HCT116 (cell line): Measurements from ENCODE around the gene SLC9A6.

ENCODE experiments used
- ATF3 ChIP-seq: IDR thresholded peaks from 2 replicates; pipeline ENCODE4 v1.6.1; 2012
- CEBPB ChIP-seq: IDR thresholded peaks from 2 replicates; pipeline ENCODE4 v1.6.1; 2012; ENCODE audit warnings: low read depth
- CTCF ChIP-seq, 3 experiments: fragments of 200-600 bp in 1 of 3; sonication (generic) in 1 of 3; IDR thresholded peaks in 2 of 3; conservative IDR thresholded peaks in 1 of 3; 2 replicates each; pipeline ENCODE4 v1.5.1; 2012 to 2017; ENCODE audit warnings: low read depth in 2 of 3, low read length in 2 of 3, antibody characterized with exemption in 1 of 3, borderline replicate concordance in 1 of 3, control low read depth in 1 of 3, mild to moderate bottlenecking in 1 of 3, mixed read lengths in 1 of 3, mixed run types in 1 of 3, moderate library complexity in 1 of 3; ENCODE audit not compliant: insufficient read depth in 1 of 3
- EZH2 ChIP-seq: fragments of 200-600 bp; sonication (generic); IDR thresholded peaks from 2 replicates; pipeline ENCODE4 v1.6.1; 2017; ENCODE audit warnings: antibody characterized with exemption, mixed run types
- EZH2phosphoT487 ChIP-seq: fragments of 200-600 bp; IDR thresholded peaks from 2 replicates; pipeline ENCODE4 v1.6.1; 2018; ENCODE audit warnings: antibody characterized with exemption, borderline replicate concordance
- FOSL1 ChIP-seq: IDR thresholded peaks from 2 replicates; pipeline ENCODE4 v1.6.1; 2012; ENCODE audit warnings: low read depth
- JUND ChIP-seq: IDR thresholded peaks from 2 replicates; pipeline ENCODE4 v1.6.1; 2012
- POLR2A ChIP-seq: IDR thresholded peaks from 2 replicates; pipeline ENCODE4 v1.7.0; 2011; ENCODE audit warnings: borderline replicate concordance; ENCODE audit not compliant: insufficient read depth, insufficient read length; ENCODE audit errors: extremely low read depth
- POLR2AphosphoS5 ChIP-seq: IDR thresholded peaks from 2 replicates; pipeline ENCODE4 v1.6.1; 2011; ENCODE audit warnings: mild to moderate bottlenecking, low read depth, low read length, moderate library complexity
- SRF ChIP-seq: IDR thresholded peaks from 2 replicates; pipeline ENCODE4 v1.6.1; 2012; ENCODE audit warnings: low read depth
- YY1 ChIP-seq: IDR thresholded peaks from 2 replicates; pipeline ENCODE4 v1.6.1; 2011; ENCODE audit warnings: low read length, low read depth, moderate library complexity, mild to moderate bottlenecking; ENCODE audit not compliant: insufficient replicate concordance; ENCODE audit errors: extremely low read depth
- ZBTB33 ChIP-seq: IDR thresholded peaks from 2 replicates; pipeline ENCODE4 v1.6.1; 2011; ENCODE audit warnings: mild to moderate bottlenecking, low read length, moderate library complexity; ENCODE audit not compliant: insufficient replicate concordance; ENCODE audit errors: extremely low read depth
- ZNF274 ChIP-seq: fragments of 200-500 bp; sonication (Bioruptor generic); IDR thresholded peaks from 2 replicates; pipeline ENCODE4 v1.6.1; 2014; ENCODE audit warnings: mild to moderate bottlenecking, low read depth, low read length, inconsistent platforms
- TF ChIP-seq, protein P1 (sequence below): IDR thresholded peaks from 2 replicates; pipeline ENCODE4 v1.6.1; 2012; ENCODE audit warnings: low read depth

DNA sequence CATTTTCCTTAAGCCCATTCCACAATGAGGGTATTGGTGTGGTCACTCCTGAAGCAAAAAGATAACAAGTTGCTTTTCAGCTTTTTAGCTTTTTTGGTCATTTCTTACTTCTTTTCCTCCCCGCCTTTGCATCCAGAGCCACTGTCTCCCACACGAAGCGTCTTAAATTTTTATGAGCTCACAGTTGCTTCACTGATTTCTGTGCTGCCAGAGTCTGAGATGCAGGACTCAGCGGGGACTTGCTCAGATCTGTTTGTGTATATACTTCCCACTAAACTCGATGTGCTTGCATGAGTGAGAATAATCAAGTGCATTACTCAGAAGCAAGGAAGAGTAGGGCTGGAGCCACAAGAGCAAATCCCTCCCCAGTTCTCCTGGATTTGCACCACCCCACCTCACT is 81.9 kb downstream of the SLC9A6 start:
- TF ChIP-seq CTCF (IDR thresholded peaks at IDR 0.05 in 2 of 3, conservative IDR thresholded peaks at IDR 0.05 in 1 of 3; ENCODE audit: borderline replicate concordance in 1 of 3, insufficient read depth in 1 of 3, low read depth in 2 of 3, low read length in 2 of 3) (no peak), ZNF274 (no peak), POLR2A (no peak), EZH2 (no peak), POLR2AphosphoS5 (no peak), FOSL1 (no peak), ATF3 (no peak), SRF (no peak), YY1 (no peak), EZH2phosphoT487 (no peak), ZBTB33 (no peak), JUND (no peak), CEBPB (no peak)
- TF ChIP-seq, protein P1, sequence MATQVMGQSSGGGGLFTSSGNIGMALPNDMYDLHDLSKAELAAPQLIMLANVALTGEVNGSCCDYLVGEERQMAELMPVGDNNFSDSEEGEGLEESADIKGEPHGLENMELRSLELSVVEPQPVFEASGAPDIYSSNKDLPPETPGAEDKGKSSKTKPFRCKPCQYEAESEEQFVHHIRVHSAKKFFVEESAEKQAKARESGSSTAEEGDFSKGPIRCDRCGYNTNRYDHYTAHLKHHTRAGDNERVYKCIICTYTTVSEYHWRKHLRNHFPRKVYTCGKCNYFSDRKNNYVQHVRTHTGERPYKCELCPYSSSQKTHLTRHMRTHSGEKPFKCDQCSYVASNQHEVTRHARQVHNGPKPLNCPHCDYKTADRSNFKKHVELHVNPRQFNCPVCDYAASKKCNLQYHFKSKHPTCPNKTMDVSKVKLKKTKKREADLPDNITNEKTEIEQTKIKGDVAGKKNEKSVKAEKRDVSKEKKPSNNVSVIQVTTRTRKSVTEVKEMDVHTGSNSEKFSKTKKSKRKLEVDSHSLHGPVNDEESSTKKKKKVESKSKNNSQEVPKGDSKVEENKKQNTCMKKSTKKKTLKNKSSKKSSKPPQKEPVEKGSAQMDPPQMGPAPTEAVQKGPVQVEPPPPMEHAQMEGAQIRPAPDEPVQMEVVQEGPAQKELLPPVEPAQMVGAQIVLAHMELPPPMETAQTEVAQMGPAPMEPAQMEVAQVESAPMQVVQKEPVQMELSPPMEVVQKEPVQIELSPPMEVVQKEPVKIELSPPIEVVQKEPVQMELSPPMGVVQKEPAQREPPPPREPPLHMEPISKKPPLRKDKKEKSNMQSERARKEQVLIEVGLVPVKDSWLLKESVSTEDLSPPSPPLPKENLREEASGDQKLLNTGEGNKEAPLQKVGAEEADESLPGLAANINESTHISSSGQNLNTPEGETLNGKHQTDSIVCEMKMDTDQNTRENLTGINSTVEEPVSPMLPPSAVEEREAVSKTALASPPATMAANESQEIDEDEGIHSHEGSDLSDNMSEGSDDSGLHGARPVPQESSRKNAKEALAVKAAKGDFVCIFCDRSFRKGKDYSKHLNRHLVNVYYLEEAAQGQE, result no peak
